ENCODE measurements around the gene STMP1.

STMP1 gene

DNA sequence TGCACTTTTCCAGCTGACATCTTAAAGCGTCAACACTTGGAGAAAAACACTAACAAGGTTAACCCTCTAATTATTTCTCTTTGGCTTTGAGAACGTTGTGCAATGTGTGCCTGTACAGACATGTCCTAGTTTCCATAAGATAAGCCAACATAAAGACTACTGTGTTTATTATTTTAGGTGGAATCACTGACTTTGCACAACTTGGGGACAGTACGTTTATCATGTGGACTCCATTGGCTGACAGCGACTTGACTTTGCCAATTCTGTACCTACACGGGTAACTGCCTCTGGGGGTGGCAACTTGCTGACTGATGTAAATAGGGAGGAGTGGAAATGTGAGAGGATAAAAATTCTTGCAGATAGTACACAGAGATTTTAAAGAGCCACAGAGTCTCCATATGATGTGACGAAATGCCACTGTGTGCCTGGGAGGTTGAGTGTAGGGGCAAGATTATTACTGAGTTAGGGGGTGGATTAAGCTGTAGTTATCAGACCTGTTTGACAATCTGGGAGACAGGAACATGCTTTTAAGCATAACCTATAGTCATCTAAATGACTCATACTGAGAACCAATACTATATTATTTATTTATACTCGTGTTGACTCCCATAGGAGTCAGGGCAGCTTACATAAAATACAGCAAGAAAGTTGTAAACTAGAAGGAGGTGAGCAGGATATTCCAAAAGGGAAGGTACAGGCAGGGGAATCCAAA, 44.7 kb downstream of the STMP1 start:
- H3K4me3 ChIP-seq (ENCODE audit: low read depth, low read length) = no peak overlapping the region
- no peak for TF ChIP-seq CTCF (IDR thresholded peaks at IDR 0.05; ENCODE audit: low read depth, low read length, missing control alignments)
- in situ Hi-C loops (cut with HindIII; ENCODE audit: low sequenced_read_pairs) = no loop called here
- DNase-seq (ENCODE audit: low read depth) = no peak

DNA sequence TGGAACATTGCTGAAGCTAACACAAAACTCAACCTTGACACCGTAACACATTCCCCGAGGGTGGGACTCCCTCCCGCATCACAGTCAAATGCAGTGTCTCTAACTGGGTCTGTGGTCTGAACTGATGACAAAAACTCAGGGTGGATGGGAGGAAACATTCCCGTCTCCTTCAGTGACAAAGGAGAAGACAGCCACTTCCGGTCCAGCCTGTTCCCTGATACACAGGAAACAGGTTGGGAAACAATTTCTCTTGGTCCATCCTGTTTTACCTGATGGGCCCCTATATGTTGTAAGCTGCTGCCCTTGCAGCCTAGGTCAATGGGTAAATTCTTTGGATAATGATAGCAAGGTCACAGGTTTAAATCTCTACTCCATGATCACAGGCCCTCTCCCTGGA, 45.3 kb downstream of the STMP1 start:
- no peak for TF ChIP-seq CTCF (IDR thresholded peaks at IDR 0.05; ENCODE audit: low read depth, low read length, missing control alignments)
- no peak for DNase-seq (ENCODE audit: low read depth)
- in situ Hi-C loops (cut with HindIII; ENCODE audit: low sequenced_read_pairs) = no loop called here
- H3K4me3 ChIP-seq (ENCODE audit: low read depth, low read length) = no peak overlapping the region

GRCh38 chr7:135708041-135708440, 45.7 kb downstream of the STMP1 start:
- no peak overlapping the region for H3K4me3 ChIP-seq (ENCODE audit: low read depth, low read length)
- DNase-seq (ENCODE audit: low read depth) = no peak
- no peak for TF ChIP-seq CTCF (IDR thresholded peaks at IDR 0.05; ENCODE audit: low read depth, low read length, missing control alignments)
- in situ Hi-C loops (cut with HindIII; ENCODE audit: low sequenced_read_pairs) = no loop called here

- no peak overlapping the region for H3K4me3 ChIP-seq (ENCODE audit: low read depth, low read length)
- in situ Hi-C loops (cut with HindIII; ENCODE audit: low sequenced_read_pairs) = no loop called here
- TF ChIP-seq CTCF (IDR thresholded peaks at IDR 0.05; ENCODE audit: low read depth, low read length, missing control alignments) = no peak
- DNase-seq (ENCODE audit: low read depth) = no peak
Measured at GRCh38 chr7:135709508-135709907, 47.2 kb downstream of the STMP1 start.

GRCh38 chr7:135710417-135711138, 48.3 kb downstream of the STMP1 start:
- DNase-seq (ENCODE audit: low read depth) = no peak
- TF ChIP-seq CTCF (IDR thresholded peaks at IDR 0.05; ENCODE audit: low read depth, low read length, missing control alignments) = peak; percentile 44
- in situ Hi-C loops (cut with HindIII; ENCODE audit: low sequenced_read_pairs) = no loop called here
- no peak overlapping the region for H3K4me3 ChIP-seq (ENCODE audit: low read depth, low read length)

GRCh38 chr7:135711139-135711469, 48.8 kb downstream of the STMP1 start:
- no peak overlapping the region for H3K4me3 ChIP-seq (ENCODE audit: low read depth, low read length)
- DNase-seq (ENCODE audit: low read depth) = no peak
- TF ChIP-seq CTCF (IDR thresholded peaks at IDR 0.05; ENCODE audit: low read depth, low read length, missing control alignments) = no peak
- in situ Hi-C loops (cut with HindIII; ENCODE audit: low sequenced_read_pairs) = no loop called here
